Chondrocyte (in vitro differentiated cells): ENCODE measurements around the gene KCNJ14. TPM values are rescaled to one million over a fixed set of nuclear protein-coding genes. Genes with fewer than 3 reads are reported as not detected.

Source experiments
- DNase-seq: peaks from one replicate; pipeline ENCODE4 v3.0.0; 2021; ENCODE audit warnings: mixed read lengths, low spot score
- H3K27ac Mint-ChIP-seq: one replicate; pipeline ENCODE4 v1.8.0; 2021; ENCODE audit warnings: mild to moderate bottlenecking, moderate library complexity, mixed read lengths; ENCODE audit not compliant: unreplicated experiment
- H3K27me3 Mint-ChIP-seq: 2 replicates; pipeline ENCODE4 v1.8.0; 2021; ENCODE audit warnings: low read depth, mixed read lengths
- H3K36me3 Mint-ChIP-seq: 2 replicates; pipeline ENCODE4 v1.8.0; 2021; ENCODE audit warnings: low read depth, mixed read lengths
- H3K4me1 Mint-ChIP-seq: 2 replicates; pipeline ENCODE4 v1.8.0; 2021; ENCODE audit warnings: low read depth, mild to moderate bottlenecking, mixed read lengths
- H3K4me3 Mint-ChIP-seq: one replicate; pipeline ENCODE4 v1.8.0; 2021; ENCODE audit warnings: mild to moderate bottlenecking, moderate library complexity, mixed read lengths; ENCODE audit not compliant: unreplicated experiment
- H3K9me3 Mint-ChIP-seq: 2 replicates; pipeline ENCODE4 v1.8.0; 2021; ENCODE audit warnings: low read depth, mixed read lengths
- total RNA-seq: library from RNA; stranded (reverse); gene quantifications from 3 replicates; pipeline ENCODE4 v1.2.1, GENCODE V29; 2021
- TF ChIP-seq, protein P1 (sequence below): fragments of 200-600 bp; sonication (generic); IDR thresholded peaks from 2 replicates; pipeline ENCODE4 v1.5.0; 2021; ENCODE audit warnings: antibody characterized with exemption, mild to moderate bottlenecking, moderate library complexity

KCNJ14 gene
- total RNA-seq, 1 donor from 2014 or later: 0.95 TPM

- TF ChIP-seq, protein P1, sequence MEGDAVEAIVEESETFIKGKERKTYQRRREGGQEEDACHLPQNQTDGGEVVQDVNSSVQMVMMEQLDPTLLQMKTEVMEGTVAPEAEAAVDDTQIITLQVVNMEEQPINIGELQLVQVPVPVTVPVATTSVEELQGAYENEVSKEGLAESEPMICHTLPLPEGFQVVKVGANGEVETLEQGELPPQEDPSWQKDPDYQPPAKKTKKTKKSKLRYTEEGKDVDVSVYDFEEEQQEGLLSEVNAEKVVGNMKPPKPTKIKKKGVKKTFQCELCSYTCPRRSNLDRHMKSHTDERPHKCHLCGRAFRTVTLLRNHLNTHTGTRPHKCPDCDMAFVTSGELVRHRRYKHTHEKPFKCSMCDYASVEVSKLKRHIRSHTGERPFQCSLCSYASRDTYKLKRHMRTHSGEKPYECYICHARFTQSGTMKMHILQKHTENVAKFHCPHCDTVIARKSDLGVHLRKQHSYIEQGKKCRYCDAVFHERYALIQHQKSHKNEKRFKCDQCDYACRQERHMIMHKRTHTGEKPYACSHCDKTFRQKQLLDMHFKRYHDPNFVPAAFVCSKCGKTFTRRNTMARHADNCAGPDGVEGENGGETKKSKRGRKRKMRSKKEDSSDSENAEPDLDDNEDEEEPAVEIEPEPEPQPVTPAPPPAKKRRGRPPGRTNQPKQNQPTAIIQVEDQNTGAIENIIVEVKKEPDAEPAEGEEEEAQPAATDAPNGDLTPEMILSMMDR: no peak
- Mint-ChIP-seq H3K4me3 (peak overlapping the region; percentile 72), H3K36me3 (peaks cover 3% of the 10 kb centered on the region), H3K4me1 (peaks cover 14% of the 10 kb centered on the region), H3K27ac (peak overlapping the region; percentile 99), H3K9me3 (no peaks in the 10 kb centered on the region), H3K27me3 (no peaks in the 10 kb centered on the region)
- DNase-seq: no peak
Observed at GRCh38 chr19:48424694-48425219, 30.6 kb upstream of the KCNJ14 start.

- Mint-ChIP-seq H3K4me3 (no peak overlapping the region), H3K27ac (no peak overlapping the region), H3K27me3 (no peaks in the 10 kb centered on the region), H3K9me3 (peaks cover 6% of the 10 kb centered on the region), H3K36me3 (peaks cover 3% of the 10 kb centered on the region), H3K4me1 (peaks cover 14% of the 10 kb centered on the region)
- DNase-seq: no peak
- TF ChIP-seq, protein P1: no peak
Observed at GRCh38 chr19:48428670-48429069, 26.7 kb upstream of the KCNJ14 start.

GRCh38 chr19:48433337-48433736 is 22.0 kb upstream of the KCNJ14 start:
- H3K4me1 Mint-ChIP-seq: no peaks in the 10 kb centered on the region
- H3K36me3 Mint-ChIP-seq: peaks cover 3% of the 10 kb centered on the region
- no peak overlapping the region for H3K4me3 Mint-ChIP-seq
- no peak for DNase-seq
- no peak overlapping the region for H3K27ac Mint-ChIP-seq
- TF ChIP-seq, protein P1: no peak
- H3K27me3 Mint-ChIP-seq: no peaks in the 10 kb centered on the region
- peaks cover 6% of the 10 kb centered on the region for H3K9me3 Mint-ChIP-seq

DNA sequence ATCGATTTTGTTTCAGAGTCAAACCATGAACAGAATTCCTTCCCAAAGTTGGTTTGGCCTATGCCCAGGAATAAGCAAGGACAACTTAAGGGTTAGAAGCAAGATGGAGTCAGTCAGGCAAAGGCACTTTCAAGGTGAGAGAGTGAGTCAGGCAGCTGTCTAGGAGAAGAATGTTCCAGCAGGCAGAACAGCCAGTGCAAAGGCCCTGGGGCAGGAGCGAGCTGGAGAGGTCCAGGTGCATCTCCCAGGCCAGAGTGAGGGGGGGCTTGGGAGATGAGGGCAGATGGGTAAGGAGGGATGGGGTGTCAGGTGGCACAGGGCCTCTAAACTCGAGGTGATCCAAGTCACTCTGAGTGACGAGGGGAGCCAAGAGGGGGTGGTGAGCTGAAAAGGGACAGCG is 18.8 kb upstream of the KCNJ14 start:
- Mint-ChIP-seq H3K27me3 (no peaks in the 10 kb centered on the region), H3K4me1 (no peaks in the 10 kb centered on the region), H3K27ac (no peak overlapping the region), H3K4me3 (no peak overlapping the region), H3K36me3 (peaks cover 2% of the 10 kb centered on the region), H3K9me3 (no peaks in the 10 kb centered on the region)
- no peak for DNase-seq
- TF ChIP-seq, protein P1: no peak

DNA sequence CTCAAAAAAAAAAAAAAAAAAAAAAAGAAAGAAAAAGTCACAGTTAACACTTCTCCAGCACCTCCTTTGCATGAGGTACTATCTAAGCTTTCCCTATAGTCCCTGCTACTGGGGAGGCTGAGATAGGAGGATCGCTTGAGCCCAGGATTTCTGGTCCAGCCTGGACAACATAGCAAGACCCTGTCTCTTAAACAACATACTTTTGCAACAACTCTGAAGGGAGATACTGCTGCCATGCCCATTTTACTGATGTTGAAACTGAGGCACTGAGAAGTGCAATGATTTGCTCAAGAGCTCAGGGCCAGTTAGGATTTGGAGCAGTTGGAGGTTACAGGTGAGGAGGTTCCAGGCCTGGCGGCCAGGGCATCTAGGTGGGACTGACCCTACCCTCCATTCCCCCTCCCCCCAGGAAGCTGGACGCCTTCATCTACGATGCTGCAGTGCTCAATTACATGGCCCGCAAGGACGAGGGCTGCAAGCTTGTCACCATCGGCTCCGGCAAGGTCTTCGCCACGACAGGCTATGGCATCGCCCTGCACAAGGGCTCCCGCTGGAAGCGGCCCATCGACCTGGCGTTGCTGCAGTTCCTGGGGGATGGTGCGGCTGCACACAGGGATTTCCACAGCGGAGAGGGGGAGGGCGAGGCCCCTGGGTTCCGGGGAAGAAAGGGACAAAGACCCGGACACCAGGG is 13.9 kb upstream of the KCNJ14 start:
- TF ChIP-seq, protein P1: no peak

More for the DNA sequence above, 13.9 kb upstream of the KCNJ14 start:
- Mint-ChIP-seq H3K4me1 (peaks cover 17% of the 10 kb centered on the region), H3K27ac (no peak overlapping the region), H3K36me3 (no peaks in the 10 kb centered on the region), H3K9me3 (no peaks in the 10 kb centered on the region), H3K27me3 (no peaks in the 10 kb centered on the region), H3K4me3 (no peak overlapping the region)
- DNase-seq: no peak
